Hepatic stellate cell (primary cell): ENCODE data around the gene DHODH.
"Not testable (repeated sequence)": the region's sequence is repeated elsewhere in the genome, so short reads cannot be mapped to it uniquely, and the experiment has no call there.

Experiments used
- DNase-seq: peaks from one replicate; pipeline ENCODE4 v3.0.0; 2011; ENCODE audit warnings: low spot score

Gene DHODH

DNA sequence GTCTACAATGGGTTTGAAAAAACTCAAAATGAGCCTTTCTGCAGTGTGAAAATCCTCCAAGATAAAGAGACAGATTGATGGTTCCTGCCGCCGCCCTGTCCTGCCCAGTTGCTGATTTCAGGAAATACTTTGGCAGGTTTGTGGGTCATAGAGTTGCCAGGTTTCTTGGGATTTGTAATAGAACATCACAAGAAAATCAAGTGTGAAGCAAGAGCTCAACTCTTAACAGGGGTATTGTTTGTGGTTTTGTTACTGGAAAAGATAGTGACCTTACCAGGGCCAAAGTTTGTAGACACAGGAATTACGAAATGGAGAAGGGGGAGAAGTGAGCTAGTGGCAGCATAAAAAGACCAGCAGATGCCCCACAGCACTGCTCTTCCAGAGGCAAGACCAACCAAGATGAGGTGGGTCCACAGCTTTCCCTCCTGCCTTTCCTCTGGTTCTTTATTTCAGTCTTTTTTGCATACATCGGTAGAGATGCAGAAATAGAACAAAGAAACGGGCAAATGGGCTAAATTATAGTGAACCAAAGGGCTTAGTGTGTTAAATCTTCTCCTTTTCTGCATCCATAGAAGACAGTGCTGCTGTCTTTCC, 45.8 kb downstream of the DHODH start, which contains the start of gene HP:
Gene HP (plus strand): TSS at position 252 of the 594 bp plus-strand sequence. CDS start 148 bp downstream, at position 400.
- not testable (repeated sequence) for DNase-seq

DNA sequence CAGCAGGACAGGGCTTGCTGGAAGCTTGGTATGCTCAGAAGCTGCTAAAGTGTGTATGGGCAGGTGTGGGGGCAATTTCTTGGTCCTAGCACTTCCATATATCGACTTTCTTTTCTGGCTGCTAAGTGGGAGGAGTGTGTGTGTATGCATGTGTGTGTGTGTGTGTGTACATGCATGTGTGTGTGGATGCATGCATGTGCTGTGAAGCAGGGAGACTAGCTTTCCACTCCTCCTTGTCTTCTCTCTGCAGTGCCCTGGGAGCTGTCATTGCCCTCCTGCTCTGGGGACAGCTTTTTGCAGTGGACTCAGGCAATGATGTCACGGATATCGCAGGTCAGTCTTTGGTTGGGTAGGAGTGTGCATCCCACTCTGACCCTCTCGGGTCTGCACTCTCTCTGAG, 47.4 kb downstream of the DHODH start:
- no peak for DNase-seq

DNA sequence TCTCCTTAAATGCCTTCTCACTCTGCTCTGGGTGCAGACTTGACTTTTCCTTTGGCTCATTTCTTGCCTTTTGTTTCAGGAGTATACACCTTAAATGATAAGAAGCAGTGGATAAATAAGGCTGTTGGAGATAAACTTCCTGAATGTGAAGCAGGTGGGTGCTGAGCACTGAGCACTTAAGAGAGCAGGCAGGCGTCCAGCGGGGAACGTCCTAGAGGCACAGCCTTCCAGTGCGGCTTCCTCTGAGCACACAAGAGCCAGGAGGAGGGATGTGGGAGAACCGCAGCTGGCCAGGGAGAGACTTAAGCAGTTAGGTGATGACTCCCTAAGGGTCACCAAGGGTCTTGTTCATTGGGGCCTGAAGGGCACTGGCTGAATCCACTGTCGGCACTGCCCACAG, 48.8 kb downstream of the DHODH start:
- not testable (repeated sequence) for DNase-seq

DNA sequence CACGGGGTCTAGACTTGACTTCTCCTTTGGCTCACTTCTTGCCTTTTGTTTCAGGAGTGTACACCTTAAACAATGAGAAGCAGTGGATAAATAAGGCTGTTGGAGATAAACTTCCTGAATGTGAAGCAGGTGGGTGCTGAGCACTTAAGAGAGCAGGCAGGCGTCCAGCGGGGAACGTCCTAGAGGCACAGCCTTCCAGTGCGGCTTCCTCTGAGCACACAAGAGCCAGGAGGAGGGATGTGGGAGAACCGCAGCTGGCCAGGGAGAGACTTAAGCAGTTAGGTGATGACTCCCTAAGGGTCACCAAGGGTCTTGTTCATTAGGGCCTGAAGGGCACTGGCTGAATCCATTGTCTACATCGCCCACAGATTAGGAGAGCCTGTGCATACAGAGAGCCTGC, 50.5 kb downstream of the DHODH start:
- DNase-seq = not testable (repeated sequence)

DNA sequence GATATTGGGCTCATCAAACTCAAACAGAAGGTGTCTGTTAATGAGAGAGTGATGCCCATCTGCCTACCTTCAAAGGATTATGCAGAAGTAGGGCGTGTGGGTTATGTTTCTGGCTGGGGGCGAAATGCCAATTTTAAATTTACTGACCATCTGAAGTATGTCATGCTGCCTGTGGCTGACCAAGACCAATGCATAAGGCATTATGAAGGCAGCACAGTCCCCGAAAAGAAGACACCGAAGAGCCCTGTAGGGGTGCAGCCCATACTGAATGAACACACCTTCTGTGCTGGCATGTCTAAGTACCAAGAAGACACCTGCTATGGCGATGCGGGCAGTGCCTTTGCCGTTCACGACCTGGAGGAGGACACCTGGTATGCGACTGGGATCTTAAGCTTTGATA, 51.9 kb downstream of the DHODH start:
- DNase-seq = no peak

GRCh38 chr16:72061564-72061963, 53.0 kb downstream of the DHODH start:
- no peak for DNase-seq

DNA sequence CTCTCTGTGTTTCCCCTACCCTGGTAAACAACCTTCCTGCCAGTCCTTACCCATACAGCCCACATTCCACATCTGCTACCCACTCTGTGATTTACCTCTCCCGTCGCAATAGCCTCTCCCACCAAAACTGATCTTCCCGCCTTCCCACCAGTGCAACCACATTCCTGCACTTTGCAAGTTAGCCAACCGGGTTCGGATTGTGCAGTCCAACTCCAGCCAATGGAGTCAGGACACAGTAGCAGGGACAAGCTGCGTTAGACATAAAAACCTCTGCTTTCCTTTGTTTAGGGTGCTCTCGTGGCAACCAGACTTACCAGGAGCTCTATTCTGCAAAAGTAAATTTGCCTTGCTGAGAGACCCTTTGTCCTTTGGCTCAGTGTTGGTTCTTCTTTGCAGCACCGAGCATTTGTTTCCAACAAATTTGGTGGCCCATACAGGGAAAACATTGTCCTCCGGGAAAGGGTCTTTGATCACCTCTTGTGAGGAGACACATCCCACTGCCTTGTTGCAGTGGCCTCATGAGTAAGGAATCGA, 55.9 kb downstream of the DHODH start:
- DNase-seq = no peak

GRCh38 chr16:72066747-72067146, 58.2 kb downstream of the DHODH start:
- peak; percentile 12 for DNase-seq

DNA sequence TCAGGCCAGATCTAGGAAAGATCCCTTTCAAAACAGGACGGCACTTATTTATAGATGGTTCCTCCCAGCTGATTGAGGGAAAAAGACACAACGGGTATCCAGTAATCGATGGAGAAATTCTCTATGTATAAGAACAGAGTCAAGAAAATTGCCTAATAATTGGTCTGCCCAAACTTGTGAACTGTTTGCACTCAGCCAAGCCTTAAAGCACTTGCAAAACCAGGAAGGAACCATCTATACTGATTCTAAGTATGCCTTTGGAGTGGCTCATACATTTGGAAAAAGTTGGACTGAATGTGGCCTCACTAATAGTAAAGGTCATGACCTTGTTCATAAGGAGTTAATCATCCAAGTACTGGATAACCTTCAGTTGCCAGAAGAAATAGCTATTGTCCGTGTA, 60.4 kb downstream of the DHODH start:
- no peak for DNase-seq

DNA sequence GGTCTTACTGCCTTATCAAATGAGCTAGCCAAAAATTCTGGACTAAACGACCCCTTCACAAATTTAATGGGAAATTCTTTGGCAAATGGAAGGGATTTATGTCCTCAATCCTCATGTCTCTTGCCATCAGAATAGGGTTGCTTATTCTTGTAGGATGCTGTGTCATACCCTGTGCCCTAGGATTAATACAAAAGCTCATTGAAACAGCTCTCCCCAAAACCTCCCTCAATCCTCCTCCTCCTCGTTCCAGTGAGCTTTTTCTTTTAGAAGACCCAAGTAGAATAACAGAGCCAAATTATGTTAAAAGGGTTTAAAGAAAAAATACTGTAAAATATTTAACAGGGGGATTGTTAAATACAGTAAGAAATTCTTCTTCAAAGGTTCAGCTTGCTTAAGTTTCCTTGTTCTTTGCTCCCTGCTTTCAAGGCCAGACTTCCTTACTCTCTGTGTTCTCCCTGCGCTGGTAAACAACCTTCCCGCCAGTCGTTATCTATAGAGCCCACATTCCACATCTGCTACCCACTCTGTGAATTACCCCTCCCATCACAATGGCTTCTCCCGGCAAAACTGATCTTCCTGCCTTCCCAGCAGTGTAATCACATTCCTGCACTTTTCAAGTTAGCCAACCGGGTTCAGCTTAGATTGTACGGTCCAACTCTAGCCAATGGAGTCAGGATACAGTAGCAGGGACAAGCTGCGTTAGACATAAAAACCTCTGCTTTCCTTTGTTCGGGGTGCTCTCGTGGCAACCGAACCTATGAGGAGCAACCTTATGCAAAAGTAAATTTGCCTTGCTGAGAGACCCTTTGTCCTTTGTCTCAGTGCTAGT, 64.2 kb downstream of the DHODH start:
- DNase-seq = no peak

DNA sequence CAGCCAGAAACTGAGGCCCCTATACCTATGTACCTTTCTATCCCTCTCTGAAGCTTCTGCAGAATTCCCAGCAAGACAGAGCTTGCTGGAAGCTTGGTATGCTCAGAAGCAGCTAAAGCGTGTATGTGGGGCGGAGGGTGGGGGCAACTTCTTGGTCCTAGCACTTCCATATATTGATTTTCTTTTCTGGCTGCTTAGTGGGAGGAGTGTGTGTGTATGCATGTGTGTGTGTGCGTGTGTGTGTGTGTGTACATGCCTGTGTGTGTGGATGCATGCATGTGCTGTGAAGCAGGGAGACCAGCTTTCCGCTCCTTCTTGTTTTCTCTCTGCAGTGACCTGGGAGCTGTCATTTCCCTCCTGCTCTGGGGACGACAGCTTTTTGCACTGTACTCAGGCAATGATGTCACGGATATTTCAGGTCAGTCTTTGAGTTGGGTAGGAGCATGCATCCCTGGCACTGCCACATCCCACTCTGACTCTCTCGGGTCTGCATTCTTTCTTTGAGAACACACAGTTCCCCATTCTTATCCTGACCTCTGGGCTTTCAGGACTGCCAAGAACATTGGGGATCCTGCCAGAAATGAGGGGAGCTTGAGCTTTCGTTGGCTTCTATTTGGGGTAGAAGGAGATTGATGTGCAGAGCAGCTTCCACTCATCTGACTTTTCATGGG, 65.2 kb downstream of the DHODH start:
- DNase-seq = no peak

GRCh38 chr16:72075067-72075466, 66.5 kb downstream of the DHODH start:
- DNase-seq = not testable (repeated sequence)
